ENCODE data around the gene TULP1. TPM values are rescaled to one million over a fixed set of nuclear protein-coding genes. Genes with fewer than 3 reads are reported as not detected.

Gene TULP1
- total RNA-seq, 1 experiment from 2014 or later, result not detected

- intact Hi-C loops (cut with micrococcal nuclease; ENCODE audit: unreplicated experiment), result no loop called here
- DNase-seq (ENCODE audit: low spot score), result peak; percentile 92
- Histone ChIP-seq H3K27me3 (replicated peaks; ENCODE audit: insufficient read depth, low read depth, low read length, poor library complexity) (no peaks in the 10 kb centered on the region), H3K4me3 (ENCODE audit: low read depth, low read length, poor library complexity, severe bottlenecking) (peak within 1 kb of the TSS; percentile 85), H3K36me3 (ENCODE audit: insufficient read depth, low read length, poor library complexity, severe bottlenecking) (peaks cover 20% of the 10 kb centered on the region), H3K27ac (ENCODE audit: low read depth, low read length, poor library complexity, severe bottlenecking) (peak within 1 kb of the TSS; percentile 72), H3K9me3 (ENCODE audit: low read depth, low read length, poor library complexity, severe bottlenecking) (no peaks in the 10 kb centered on the region), H3K4me1 (ENCODE audit: insufficient read depth, low read length, poor library complexity, severe bottlenecking) (peaks cover 29% of the 10 kb centered on the region)
- BruUV-seq (replicated peaks), result no TSS peak
- POLR2A ChIA-PET (ENCODE audit: low non-redundant PET), result no interaction called here
- TF ChIP-seq EZH2 (IDR thresholded peaks at IDR 0.05; ENCODE audit: borderline replicate concordance, low read depth, low read length, poor library complexity, severe bottlenecking) (no peak), CTCF (conservative IDR thresholded peaks at IDR 0.05; ENCODE audit: low read depth, low read length) (no peak)
- CTCF ChIA-PET, result interaction anchor here (0.6 to 1.0 kb wide), 2 partner anchors 16 to 856 kb away, joined by 4 to 8 read pairs; partner anchors contain the start of gene RPL10A
Observed at GRCh38 chr6:35452183-35453090, 60.3 kb downstream of the TULP1 start, which contains the start of gene FANCE. FANCE (plus strand) TSS chr6:35452338; CDS start chr6:35452546, 208 bp downstream.

GRCh38 chr6:35451354-35452182 is 61.1 kb downstream of the TULP1 start:
- CTCF ChIA-PET, result interaction anchor here (0.6 to 1.1 kb wide), 2 partner anchors 17 to 856 kb away, joined by 3 to 8 read pairs; partner anchors contain the start of gene RPL10A
- no peak for TF ChIP-seq EZH2 (IDR thresholded peaks at IDR 0.05; ENCODE audit: borderline replicate concordance, low read depth, low read length, poor library complexity, severe bottlenecking)
- no peak for TF ChIP-seq CTCF (conservative IDR thresholded peaks at IDR 0.05; ENCODE audit: low read depth, low read length)
- DNase-seq (ENCODE audit: low spot score), result no peak
- Histone ChIP-seq H3K27me3 (replicated peaks; ENCODE audit: insufficient read depth, low read depth, low read length, poor library complexity) (no peaks in the 10 kb centered on the region), H3K27ac (ENCODE audit: low read depth, low read length, poor library complexity, severe bottlenecking) (no peak overlapping the region), H3K4me1 (ENCODE audit: insufficient read depth, low read length, poor library complexity, severe bottlenecking) (peaks cover 29% of the 10 kb centered on the region), H3K4me3 (ENCODE audit: low read depth, low read length, poor library complexity, severe bottlenecking) (peak overlapping the region; percentile 85), H3K9me3 (ENCODE audit: low read depth, low read length, poor library complexity, severe bottlenecking) (no peaks in the 10 kb centered on the region), H3K36me3 (ENCODE audit: insufficient read depth, low read length, poor library complexity, severe bottlenecking) (peaks cover 12% of the 10 kb centered on the region)
- BruUV-seq (replicated peaks), result no TSS peak
- POLR2A ChIA-PET (ENCODE audit: low non-redundant PET), result no interaction called here
- intact Hi-C loops (cut with micrococcal nuclease; ENCODE audit: unreplicated experiment), result no loop called here

- Histone ChIP-seq H3K4me3 (ENCODE audit: low read depth, low read length, poor library complexity, severe bottlenecking) (no peak overlapping the region), H3K36me3 (ENCODE audit: insufficient read depth, low read length, poor library complexity, severe bottlenecking) (no peaks in the 10 kb centered on the region), H3K27me3 (replicated peaks; ENCODE audit: insufficient read depth, low read depth, low read length, poor library complexity) (no peaks in the 10 kb centered on the region), H3K4me1 (ENCODE audit: insufficient read depth, low read length, poor library complexity, severe bottlenecking) (peaks cover 19% of the 10 kb centered on the region), H3K27ac (ENCODE audit: low read depth, low read length, poor library complexity, severe bottlenecking) (no peak overlapping the region), H3K9me3 (ENCODE audit: low read depth, low read length, poor library complexity, severe bottlenecking) (no peaks in the 10 kb centered on the region)
- POLR2A ChIA-PET (ENCODE audit: low non-redundant PET), result no interaction called here
- DNase-seq (ENCODE audit: low spot score), result peak; percentile 82
- intact Hi-C loops (cut with micrococcal nuclease; ENCODE audit: unreplicated experiment), result loop anchor here (1.0 kb wide), 2 partner anchors 107 to 155 kb away; partner anchors contain the start of gene PPARD
- peak; percentile 68 for TF ChIP-seq CTCF (conservative IDR thresholded peaks at IDR 0.05; ENCODE audit: low read depth, low read length)
- TF ChIP-seq EZH2 (IDR thresholded peaks at IDR 0.05; ENCODE audit: borderline replicate concordance, low read depth, low read length, poor library complexity, severe bottlenecking), result no peak
- no TSS peak for BruUV-seq (replicated peaks)
- CTCF ChIA-PET, result interaction anchor here (0.6 to 2.1 kb wide), 11 partner anchors 14 to 155 kb away, joined by 3 to 42 read pairs (median 4); partner anchors contain the start of gene PPARD
Observed at GRCh38 chr6:35449287-35449881, 63.3 kb downstream of the TULP1 start.

All from A673 (cell line).